GM12874 (cell line): ENCODE measurements around the gene TPGS1.

Experiments used
- TF ChIP-seq, protein P1 (sequence below): IDR thresholded peaks from 2 replicates; pipeline ENCODE4 v1.5.1; 2011; ENCODE audit warnings: low read depth, mild to moderate bottlenecking, control low read depth, low read length, moderate library complexity; ENCODE audit not compliant: insufficient read depth

TPGS1 gene

DNA sequence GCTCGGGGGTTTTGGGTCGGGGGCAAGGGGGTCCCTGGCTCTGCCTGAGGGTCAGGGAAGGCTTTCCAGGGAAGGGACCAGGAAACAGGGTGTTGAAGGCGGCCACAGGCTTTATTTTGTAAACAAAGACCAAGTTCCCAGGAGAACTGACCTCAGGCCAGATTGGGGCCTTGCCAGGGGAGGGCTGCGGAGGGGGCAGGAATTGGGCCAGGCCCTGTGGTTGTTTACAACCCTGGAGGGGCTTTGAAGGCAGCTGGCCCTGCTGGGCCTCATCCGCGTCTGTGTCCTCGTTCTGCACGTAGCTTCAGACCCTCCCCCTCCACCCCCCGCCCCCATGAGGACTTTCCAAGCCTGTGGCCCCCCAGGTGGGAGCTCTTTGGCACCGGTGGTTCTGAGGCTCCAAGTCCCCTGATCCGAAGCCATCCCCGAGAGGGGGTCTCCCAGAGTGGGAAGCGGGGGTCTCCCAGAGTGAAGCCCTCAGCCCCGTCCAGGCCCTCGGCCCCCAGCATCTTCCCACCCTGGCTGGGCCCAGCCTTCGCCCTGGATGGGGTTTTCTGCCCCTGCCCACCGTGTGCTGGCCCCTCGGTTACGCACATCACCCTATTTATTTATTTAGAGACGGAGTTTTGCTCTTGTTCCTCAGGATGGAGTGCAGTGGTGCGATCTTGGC is 51.6 kb downstream of the TPGS1 start:
- TF ChIP-seq, protein P1, sequence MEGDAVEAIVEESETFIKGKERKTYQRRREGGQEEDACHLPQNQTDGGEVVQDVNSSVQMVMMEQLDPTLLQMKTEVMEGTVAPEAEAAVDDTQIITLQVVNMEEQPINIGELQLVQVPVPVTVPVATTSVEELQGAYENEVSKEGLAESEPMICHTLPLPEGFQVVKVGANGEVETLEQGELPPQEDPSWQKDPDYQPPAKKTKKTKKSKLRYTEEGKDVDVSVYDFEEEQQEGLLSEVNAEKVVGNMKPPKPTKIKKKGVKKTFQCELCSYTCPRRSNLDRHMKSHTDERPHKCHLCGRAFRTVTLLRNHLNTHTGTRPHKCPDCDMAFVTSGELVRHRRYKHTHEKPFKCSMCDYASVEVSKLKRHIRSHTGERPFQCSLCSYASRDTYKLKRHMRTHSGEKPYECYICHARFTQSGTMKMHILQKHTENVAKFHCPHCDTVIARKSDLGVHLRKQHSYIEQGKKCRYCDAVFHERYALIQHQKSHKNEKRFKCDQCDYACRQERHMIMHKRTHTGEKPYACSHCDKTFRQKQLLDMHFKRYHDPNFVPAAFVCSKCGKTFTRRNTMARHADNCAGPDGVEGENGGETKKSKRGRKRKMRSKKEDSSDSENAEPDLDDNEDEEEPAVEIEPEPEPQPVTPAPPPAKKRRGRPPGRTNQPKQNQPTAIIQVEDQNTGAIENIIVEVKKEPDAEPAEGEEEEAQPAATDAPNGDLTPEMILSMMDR, result no peak

DNA sequence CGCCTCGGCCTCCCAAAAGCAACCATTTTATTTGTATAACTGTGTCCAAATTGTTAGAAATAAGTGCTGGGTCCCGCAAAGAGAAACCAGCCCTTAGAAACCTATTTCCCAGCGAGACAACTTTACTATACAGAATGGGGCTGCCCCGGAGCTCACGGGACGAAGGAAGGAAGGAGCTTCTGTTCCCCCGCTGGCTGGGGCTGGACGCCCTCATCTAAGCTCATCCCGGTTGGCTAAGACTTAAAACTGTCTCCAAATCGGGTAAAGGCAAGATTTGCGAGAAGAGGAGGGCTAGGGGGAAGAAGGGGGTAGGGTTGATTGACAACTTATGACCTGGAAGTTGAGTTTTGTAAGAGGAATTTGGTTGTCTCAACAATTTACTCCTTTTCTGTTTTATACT is 52.8 kb downstream of the TPGS1 start:
- TF ChIP-seq, protein P1, result no peak

DNA sequence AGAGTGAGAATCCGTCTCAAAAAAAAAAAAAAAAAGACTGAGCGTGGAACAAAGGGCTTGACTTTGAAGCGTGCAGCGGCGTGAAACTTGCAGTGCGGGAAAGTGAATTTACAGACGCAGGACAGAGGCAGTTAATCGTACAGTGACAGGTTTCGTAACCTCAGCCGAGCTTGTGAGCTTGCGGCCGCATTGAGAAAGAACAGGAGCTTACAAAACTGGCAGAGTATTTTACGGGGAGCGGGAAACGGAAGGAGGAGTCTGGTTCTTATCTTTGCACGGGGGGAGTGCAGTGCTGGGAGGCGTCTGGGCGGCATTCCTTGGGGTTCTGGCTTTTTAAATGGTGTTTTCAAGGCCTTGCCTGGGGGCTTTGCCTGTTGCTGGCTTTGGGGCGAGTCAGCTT is 59.1 kb downstream of the TPGS1 start:
- TF ChIP-seq, protein P1, result no peak

DNA sequence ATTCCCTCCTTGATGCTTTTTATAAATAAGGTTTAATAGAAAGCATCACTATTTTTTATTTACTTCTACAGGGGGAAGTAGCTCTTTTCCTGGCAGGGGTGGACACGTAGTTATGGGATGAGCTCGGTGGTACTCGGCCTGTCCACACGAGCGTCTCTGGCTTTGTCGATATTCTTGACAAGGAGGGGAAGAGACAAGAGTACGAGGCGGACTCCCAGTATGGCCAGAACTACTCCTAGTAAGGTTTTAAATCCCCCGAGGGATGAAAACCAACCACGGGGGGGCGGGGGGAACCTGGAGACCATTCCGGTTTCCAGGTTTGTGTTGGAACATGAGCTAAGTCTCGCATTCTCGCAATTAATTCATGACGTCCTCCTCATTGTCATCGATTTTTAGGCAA is 59.5 kb downstream of the TPGS1 start:
- TF ChIP-seq, protein P1, result no peak

DNA sequence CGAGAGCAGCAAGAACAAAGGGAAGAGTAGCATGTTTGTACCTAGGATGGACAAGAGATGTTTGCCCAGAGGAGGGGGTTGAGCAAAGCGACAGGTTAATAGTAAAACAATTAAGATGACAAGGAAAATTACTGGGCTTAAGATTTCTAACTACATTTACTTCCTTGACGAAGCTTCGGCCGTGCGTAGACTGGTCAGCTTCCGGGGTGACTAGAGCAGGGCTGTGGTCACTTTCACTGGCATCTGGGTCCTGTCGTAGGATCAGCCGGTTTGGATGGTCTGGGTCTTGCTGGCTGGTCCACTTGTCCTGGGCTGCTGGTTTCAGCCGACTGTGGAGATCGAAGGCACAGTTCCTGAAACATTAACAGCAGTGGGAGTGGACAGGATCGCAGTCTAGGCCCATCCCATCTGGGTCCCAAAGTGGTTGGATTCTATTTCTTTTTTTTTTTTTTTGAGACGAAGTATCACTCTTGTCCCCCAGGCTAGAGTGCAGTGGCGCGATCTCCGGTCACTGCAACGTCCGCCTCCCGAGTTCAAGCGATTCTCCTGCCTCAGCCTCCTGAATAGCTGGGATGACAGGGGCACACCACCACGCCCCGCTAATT is 60.1 kb downstream of the TPGS1 start:
- TF ChIP-seq, protein P1, result no peak
